Activated naive CD8-positive, alpha-beta T cell treated with anti-CD3 and anti-CD28 coated beads, Interleukin-2, amount 10 ng/mL, durations not matched to agents 7 days and 5 days (primary cell): Measurements from ENCODE around the gene TRIM47. TPM values are rescaled to one million over a fixed set of nuclear protein-coding genes. Genes with fewer than 3 reads are reported as not detected.
A peak's percentile ranks its signal among the peaks of the same experiment; 100 is the strongest.
"Not testable (repeated sequence)": the region's sequence is repeated elsewhere in the genome, so short reads cannot be mapped to it uniquely, and the experiment has no call there.

Experiments
- ATAC-seq: fragments of 150-1000 bp; cut with Tn5 transposase; one replicate; pipeline ENCODE4 v1.10.0; 2021; ENCODE audit warnings: low read depth, moderate library complexity
- POLR2A ChIA-PET: fragments of 350-600 bp; sonication (Branson Sonifier 250); formaldehyde crosslinking; loops from one replicate; lab custom pipeline; 2021; ENCODE audit warnings: antibody characterized with exemption; lab: Charles Lee
- DNase-seq: peaks from one replicate; pipeline ENCODE4 v3.0.0; 2021
- H3K27ac Mint-ChIP-seq: one replicate; pipeline ENCODE4 v1.8.0; 2022; ENCODE audit warnings: mild to moderate bottlenecking, mixed read lengths
- H3K27me3 Mint-ChIP-seq: one replicate; pipeline ENCODE4 v1.8.0; 2022; ENCODE audit warnings: mild to moderate bottlenecking, moderate library complexity, mixed read lengths
- H3K36me3 Mint-ChIP-seq: one replicate; pipeline ENCODE4 v1.8.0; 2021; ENCODE audit warnings: mild to moderate bottlenecking, mixed read lengths
- H3K4me1 Mint-ChIP-seq: one replicate; pipeline ENCODE4 v1.8.0; 2021; ENCODE audit warnings: mixed read lengths
- H3K4me3 Mint-ChIP-seq: one replicate; pipeline ENCODE4 v1.8.0; 2022; ENCODE audit warnings: mild to moderate bottlenecking, moderate library complexity, mixed read lengths
- H3K9me3 Mint-ChIP-seq: one replicate; pipeline ENCODE4 v1.8.0; 2021; ENCODE audit warnings: mixed read lengths
- total RNA-seq, 2 experiments: library from RNA; stranded (reverse); gene quantifications; one replicate each; pipeline ENCODE4 v1.2.3, GENCODE V29; 2021

TRIM47 gene
- total RNA-seq, 2 experiments from 2014 or later, result 23.2 to 27.9 TPM

DNA sequence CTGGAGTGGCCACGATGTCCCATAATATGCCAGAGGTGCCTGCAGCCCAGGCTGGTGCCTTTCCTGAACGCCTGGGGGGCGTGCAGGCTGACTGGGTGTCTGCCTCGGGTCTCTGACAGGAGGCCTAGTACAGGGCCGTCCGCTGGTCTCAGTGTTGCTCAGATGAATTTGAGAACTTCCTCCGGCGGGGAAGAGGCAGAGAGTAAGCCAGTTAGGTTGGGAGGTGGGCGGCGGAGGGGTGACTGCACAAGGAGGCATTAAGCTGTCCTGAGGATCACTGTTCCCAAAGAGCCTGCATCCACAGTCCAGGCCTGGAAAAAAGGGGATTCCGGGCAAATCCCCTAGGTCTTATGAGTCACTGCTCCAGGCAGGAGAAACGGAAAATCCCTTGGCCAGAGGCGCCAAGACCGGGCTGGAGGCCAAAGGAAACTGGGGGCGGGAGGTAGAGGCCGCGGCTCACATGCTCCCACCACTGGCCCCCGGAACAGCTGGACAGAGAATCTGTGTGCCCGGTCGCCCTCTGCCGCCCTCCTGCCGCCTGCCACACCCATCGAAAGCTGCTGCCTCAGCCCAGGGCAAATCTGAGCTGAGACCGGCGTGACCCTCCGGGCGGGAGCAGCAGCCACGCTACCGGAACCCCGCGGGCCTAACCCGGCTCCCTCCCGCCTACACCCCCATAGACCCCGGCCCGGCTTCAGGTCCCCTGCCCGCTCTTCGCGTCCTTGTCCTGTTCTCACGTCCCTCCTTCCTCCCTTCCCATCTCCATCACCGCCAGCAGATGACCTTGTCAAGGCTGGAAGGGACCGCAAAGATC is 1.2 kb downstream of the TRIM47 start:
- Mint-ChIP-seq H3K4me1 (peaks cover 30% of the 10 kb centered on the region), H3K36me3 (peaks cover 3% of the 10 kb centered on the region), H3K27me3 (peaks cover 12% of the 10 kb centered on the region), H3K4me3 (peak overlapping the region; percentile 91), H3K27ac (peak overlapping the region; percentile 93), H3K9me3 (no peaks in the 10 kb centered on the region)
- ATAC-seq (no peak), DNase-seq (no peak)
- POLR2A ChIA-PET, result interaction anchor here (0.6 to 5.5 kb wide), 15 partner anchors 10 to 210 kb away, joined by 3 to 68 read pairs (median 6); partner anchors contain the start of genes MRPL38, RECQL5, SAP30BP and TRIM65

DNA sequence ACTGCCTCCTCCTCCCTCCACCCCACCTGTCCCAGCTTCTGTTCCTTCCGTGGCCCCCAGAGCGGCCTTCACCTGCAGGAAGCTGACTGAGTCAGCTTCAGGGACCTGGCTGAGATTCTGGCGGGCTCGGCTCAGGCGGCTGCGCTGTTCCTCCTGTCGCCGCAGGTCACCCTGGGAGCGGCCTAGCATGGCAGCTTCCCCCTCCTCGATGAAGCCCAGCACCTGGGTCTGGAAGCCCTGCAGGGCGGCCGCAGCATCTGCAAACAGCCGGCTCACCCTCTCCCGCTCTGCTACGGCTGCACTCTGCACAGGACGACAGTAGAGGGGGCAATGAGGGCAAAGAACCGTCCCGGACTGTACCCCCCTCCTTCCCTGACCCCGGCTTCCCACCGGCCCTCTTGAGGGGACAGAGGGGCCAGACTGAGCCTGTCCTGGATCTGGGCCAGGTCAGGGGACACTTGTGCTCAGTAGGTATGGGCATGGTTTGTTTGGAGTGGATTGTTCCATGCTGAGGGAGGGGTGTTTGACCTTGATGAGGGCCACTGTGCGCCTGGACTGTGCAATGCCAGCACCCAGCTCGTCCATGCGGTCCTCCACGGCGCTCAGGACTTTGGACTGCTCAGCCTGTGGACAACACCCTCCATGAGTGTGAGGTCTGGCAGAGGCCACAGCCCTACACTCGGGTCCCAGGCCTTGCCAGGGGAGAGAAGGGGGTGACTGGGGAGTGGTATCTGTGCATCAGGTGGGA is 2.0 kb downstream of the TRIM47 start:
- Mint-ChIP-seq H3K9me3 (no peaks in the 10 kb centered on the region), H3K27me3 (peaks cover 8% of the 10 kb centered on the region), H3K4me3 (peak overlapping the region; percentile 91), H3K27ac (peak overlapping the region; percentile 93), H3K36me3 (peaks cover 3% of the 10 kb centered on the region), H3K4me1 (peaks cover 30% of the 10 kb centered on the region)
- POLR2A ChIA-PET, result interaction anchor here (0.5 to 5.5 kb wide), 22 partner anchors 12 to 508 kb away, joined by 3 to 68 read pairs (median 4); partner anchors contain the start of genes ACOX1, MRPL38, SPHK1 and TEN1
- ATAC-seq, result peak; percentile 76
- peak; percentile 80 for DNase-seq

DNA sequence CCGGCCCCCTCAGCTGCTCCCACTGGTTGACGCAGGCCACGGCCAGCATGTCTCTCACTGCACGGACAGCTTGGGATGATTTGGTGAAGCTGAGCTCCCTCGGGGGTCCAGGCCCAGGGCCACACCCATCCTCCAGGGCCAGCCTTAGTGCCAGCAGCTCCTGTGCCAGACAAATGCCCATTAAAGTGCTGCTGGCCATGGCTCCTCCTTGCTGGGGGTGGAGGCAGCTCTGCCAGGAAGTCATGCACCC is 2.5 kb downstream of the TRIM47 start:
- Mint-ChIP-seq H3K36me3 (peaks cover 3% of the 10 kb centered on the region), H3K4me1 (peaks cover 30% of the 10 kb centered on the region)
- POLR2A ChIA-PET, result interaction anchor here (0.5 to 5.5 kb wide), 21 partner anchors 11 to 509 kb away, joined by 3 to 68 read pairs (median 4); partner anchors contain the start of genes ACOX1, MRPL38, SPHK1 and TEN1

DNA sequence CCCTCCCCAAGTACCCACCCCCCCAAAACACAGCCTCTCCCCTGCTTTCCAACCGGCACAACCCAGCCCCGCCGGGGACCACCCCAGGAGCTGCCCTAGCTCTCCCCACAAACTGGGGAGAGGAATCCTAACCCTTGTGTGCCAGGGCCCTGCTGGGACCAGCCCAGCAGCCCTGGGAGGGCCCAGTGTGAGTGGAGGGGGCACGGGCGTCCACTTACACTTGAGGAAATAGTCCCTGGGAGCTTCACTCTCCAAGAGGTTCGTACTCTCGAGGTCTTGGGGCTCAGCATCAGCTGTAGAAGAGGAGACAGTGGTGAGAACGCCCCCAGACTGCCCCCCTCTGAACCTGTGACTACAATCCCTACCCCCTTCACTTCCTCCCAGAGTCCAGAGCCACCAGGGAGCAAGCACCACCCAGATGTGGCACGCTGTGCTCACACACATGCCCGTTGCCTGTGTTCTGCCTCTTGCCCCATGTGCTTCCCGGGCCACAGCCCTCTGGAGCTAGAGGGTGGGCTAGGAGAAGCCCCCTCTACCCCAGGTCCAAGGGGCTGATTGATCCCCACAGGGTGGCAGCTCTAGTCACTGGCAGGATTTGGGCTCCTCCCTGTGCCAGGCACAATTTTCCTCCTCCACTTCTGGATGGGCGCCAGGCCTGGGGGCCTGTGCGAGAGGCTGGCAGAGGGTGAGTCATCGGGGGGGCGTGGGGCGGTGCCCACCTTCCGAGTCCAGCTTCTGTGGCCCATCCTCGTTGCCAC is 3.0 kb downstream of the TRIM47 start:
- no peak for ATAC-seq
- no peaks in the 10 kb centered on the region for H3K9me3 Mint-ChIP-seq
- H3K4me3 Mint-ChIP-seq, result peak overlapping the region; percentile 91
- DNase-seq, result peak; percentile 42
- peaks cover 30% of the 10 kb centered on the region for H3K4me1 Mint-ChIP-seq
- H3K27ac Mint-ChIP-seq, result peak overlapping the region; percentile 93
- peaks cover 7% of the 10 kb centered on the region for H3K27me3 Mint-ChIP-seq
- H3K36me3 Mint-ChIP-seq, result peaks cover 3% of the 10 kb centered on the region
- POLR2A ChIA-PET, result interaction anchor here (0.5 to 5.5 kb wide), 20 partner anchors 11 to 509 kb away, joined by 3 to 68 read pairs (median 4); partner anchors contain the start of genes ACOX1, MRPL38, SPHK1 and TEN1

More for the DNA sequence above, 2.5 kb downstream of the TRIM47 start:
- ATAC-seq (no peak), DNase-seq (no peak)
- H3K4me3 Mint-ChIP-seq, result peak overlapping the region; percentile 91
- peak overlapping the region; percentile 93 for H3K27ac Mint-ChIP-seq
- no peaks in the 10 kb centered on the region for H3K9me3 Mint-ChIP-seq
- H3K27me3 Mint-ChIP-seq, result peaks cover 7% of the 10 kb centered on the region

DNA sequence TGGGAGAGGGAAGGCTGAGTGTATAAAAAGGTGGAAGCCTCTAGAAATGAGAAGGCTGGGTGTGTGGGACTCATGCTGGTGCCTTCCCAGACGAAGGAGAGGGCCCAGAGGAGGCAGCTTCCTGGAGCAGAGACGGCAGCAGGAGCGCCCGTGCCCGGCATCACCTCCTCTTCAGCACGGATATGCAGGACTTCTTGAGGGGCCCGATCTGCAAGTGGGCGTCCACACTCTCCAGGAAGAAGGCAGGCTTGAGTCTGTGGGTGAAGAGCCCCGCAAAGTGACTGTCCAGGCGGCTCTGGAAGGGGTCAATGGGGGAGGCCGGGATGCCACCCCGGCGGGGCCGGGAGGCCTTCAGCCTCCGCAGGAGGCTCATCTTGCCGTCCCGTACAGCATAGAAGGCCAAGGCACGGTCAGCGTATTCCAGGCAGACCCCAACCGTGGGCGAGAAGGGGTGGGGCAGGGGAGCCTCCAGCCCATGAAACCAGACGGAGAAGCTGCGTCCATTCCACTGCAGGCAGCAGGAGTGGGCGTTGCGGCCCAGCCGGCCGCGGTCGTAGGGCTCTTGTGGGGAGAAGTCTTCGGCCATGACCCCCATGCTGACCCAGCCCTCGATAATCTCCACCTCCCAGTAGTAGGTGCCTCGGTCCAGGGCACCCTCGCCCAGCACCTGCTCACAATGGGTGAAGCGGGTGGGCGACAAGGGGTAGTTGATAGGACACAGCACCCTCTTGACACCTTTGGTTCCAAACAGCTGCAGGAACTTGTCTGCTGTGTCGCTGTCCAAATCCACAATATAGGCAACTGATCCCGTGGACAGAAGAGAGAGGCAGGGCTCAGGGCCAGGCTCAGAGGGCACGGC is 3.8 kb downstream of the TRIM47 start:
- ATAC-seq, result no peak
- H3K27ac Mint-ChIP-seq, result peak overlapping the region; percentile 45
- H3K9me3 Mint-ChIP-seq, result no peaks in the 10 kb centered on the region
- H3K27me3 Mint-ChIP-seq, result peaks cover 7% of the 10 kb centered on the region
- POLR2A ChIA-PET, result interaction anchor here (1.3 to 5.5 kb wide), 10 partner anchors 10 to 97 kb away, joined by 3 to 68 read pairs (median 26); partner anchors contain the start of genes TRIM65, UNC13D and WBP2
- peaks cover 3% of the 10 kb centered on the region for H3K36me3 Mint-ChIP-seq
- no peak overlapping the region for H3K4me3 Mint-ChIP-seq
- peaks cover 30% of the 10 kb centered on the region for H3K4me1 Mint-ChIP-seq
- DNase-seq, result peak; percentile 33

DNA sequence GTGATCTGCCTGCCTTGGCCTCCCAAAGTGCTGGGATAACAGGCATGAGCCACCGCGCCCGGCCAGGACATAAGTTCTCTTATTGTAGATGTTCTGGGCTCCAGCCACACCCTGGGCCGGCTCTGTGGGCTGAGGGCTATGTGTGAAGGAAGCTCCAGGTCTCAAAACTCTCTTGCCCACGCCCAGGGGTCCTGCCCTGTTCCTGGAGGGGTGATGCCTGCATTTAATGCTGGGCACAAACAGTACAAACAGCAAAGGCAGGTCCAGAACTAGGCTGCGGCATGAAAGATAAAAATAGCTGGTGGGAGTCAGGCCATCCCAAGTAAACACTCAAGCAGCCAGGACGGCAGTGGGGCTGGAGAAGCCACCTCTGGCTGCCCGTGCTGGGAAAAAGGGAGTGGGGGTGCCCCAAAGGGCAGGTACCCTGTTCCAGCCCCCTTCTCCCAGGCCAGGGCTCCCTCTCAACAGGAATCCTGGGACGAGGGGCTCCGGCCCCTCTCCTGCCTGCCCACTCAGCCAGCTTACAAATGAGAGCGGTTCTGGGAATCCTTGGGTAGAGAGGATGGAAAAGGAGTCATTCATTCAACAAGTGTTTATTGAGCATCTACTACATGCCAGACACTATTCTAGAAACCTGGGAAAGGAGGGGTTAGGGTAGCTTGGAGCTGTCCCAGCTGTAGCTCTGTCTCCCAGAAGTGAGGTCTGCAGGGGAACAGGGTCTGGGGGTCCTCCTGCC is 4.6 kb downstream of the TRIM47 start:
- Mint-ChIP-seq H3K27me3 (peaks cover under 1% of the 10 kb centered on the region), H3K4me1 (peaks cover 28% of the 10 kb centered on the region), H3K27ac (peak overlapping the region; percentile 89), H3K9me3 (no peaks in the 10 kb centered on the region), H3K4me3 (no peak overlapping the region), H3K36me3 (peaks cover 3% of the 10 kb centered on the region)
- no peak for ATAC-seq
- POLR2A ChIA-PET, result interaction anchor here (1.1 to 2.7 kb wide), 9 partner anchors 9 to 94 kb away, joined by 3 to 16 read pairs (median 8); partner anchors contain the start of genes UNC13D and WBP2
- no peak for DNase-seq

DNA sequence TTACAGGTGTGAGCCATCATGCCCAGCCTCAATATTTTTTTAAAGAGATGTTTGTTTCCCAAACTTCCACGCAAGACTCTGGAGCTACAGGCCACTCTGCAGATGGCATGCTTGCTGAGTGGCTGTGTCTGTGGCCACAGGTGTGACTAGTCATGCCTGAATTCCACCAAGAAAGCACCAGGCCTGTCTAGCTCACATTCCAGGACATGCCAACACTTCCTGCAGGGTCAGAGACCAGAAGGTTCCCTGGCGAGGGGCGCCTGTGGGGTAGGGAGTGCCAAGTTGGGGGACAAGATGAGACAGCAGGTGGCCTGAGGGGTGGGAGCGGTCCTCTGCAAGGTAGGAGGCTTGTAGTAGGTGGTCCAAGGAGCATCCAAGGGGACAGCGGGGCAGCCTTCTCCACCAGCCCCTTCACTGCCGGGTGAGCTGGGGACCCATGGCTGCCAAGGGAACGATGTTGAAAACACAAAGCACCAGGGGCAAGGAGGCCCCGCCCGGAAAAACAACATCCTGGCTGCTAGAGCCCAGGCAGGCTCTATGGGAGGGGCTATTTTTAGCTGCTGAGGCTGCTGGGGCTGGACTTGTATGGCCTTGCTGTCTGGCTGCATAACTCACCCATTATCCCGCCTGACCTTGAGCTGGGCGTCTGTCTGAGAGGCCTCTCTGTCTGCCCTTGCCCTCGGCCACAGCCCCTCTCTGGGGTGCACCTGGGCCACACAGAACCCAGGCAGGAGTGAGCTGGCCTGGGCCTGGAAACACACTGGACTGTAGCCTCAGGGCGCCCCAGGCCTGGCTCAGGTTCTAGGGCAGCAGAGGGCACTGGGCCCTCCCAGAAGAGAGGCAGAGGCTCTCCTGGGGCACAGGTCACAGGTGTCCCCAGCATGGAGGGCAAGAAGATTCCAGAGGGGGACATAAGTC is 5.7 kb downstream of the TRIM47 start:
- POLR2A ChIA-PET, result interaction anchor here (0.9 to 2.7 kb wide), 14 partner anchors 8 to 108 kb away, joined by 3 to 16 read pairs (median 5); partner anchors contain the start of genes GALK1, TRIM65, UNC13D and WBP2
- Mint-ChIP-seq H3K27ac (peak overlapping the region; percentile 89), H3K9me3 (no peaks in the 10 kb centered on the region), H3K4me1 (peaks cover 25% of the 10 kb centered on the region), H3K36me3 (peaks cover 2% of the 10 kb centered on the region), H3K4me3 (peak overlapping the region; percentile 49), H3K27me3 (no peaks in the 10 kb centered on the region)
- peak; percentile 51 for ATAC-seq
- peak; percentile 66 for DNase-seq

DNA sequence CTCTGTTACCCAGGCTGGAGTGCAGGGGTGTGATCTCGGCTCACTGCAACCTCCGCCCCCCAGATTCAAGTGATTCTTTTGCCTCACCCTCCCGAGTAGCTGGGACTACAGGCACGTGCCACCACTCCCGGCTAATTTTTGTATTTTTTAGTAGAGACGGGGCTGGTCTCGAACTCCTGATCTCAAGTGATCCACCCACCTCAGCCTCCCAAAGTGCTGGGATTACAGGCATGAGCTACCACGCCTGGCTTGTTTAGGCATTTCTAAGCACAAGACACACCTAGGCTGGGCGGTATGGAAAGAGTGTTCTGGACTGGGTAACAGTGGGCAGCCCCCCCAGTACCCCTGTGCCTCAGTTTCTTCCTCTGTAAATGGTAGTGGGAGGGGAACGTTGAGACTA is 8.2 kb downstream of the TRIM47 start:
- H3K27ac Mint-ChIP-seq, H3K9me3 Mint-ChIP-seq, H3K36me3 Mint-ChIP-seq, H3K4me3 Mint-ChIP-seq, ATAC-seq, DNase-seq, H3K27me3 Mint-ChIP-seq: not testable (repeated sequence)
- peaks cover 17% of the 10 kb centered on the region for H3K4me1 Mint-ChIP-seq
- POLR2A ChIA-PET, result interaction anchor here (1.7 kb wide), 1 partner anchor 15 kb away, joined by 7 read pairs; the partner anchor contains the start of gene WBP2

DNA sequence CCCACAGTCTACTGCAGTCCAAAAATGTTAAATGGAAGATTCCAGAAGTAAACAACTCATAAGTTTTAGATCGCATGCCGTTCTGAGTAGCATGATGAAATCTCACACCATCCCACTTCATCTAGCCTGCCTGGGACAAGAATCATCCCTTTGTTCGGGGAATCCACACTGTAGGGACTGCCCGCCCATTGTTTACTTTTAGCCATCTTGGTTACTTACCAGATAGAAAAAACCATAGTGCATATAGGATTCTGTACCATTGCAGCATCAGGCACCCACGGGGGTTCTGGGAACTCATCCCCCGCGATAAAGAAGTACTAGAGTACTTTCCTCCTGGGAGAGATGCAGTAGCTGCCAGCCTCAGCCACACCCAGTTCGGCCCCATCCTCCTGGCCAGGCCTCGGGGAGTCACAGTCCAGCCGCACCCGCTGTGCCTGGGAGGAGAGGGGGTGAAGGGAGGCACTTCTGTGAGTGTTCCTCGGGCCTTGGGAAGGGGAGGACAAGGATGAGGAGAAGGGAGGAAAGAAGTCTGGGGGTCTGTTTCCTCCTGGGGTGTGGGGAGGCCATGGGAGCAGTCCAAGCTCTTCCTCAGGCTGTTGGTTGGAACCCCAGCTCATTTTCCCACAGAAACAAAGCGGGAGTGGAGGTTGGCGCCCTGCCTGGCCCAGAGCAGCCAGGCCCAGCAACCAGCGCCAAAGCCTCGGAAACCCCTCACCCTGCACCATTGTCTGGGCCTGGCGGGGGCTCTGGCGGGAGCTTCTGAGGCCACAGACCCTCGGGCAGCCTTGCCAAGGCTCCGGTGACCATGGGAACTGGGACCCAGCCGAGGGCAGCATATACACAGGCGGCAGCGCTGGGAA is 8.9 kb downstream of the TRIM47 start:
- Mint-ChIP-seq H3K9me3 (no peaks in the 10 kb centered on the region), H3K27me3 (no peaks in the 10 kb centered on the region), H3K27ac (no peak overlapping the region), H3K4me1 (peaks cover 19% of the 10 kb centered on the region), H3K36me3 (peaks cover 2% of the 10 kb centered on the region), H3K4me3 (no peak overlapping the region)
- POLR2A ChIA-PET, result interaction anchor here (1.7 kb wide), 1 partner anchor 14 kb away, joined by 7 read pairs; the partner anchor contains the start of gene WBP2
- DNase-seq (no peak), ATAC-seq (no peak)

DNA sequence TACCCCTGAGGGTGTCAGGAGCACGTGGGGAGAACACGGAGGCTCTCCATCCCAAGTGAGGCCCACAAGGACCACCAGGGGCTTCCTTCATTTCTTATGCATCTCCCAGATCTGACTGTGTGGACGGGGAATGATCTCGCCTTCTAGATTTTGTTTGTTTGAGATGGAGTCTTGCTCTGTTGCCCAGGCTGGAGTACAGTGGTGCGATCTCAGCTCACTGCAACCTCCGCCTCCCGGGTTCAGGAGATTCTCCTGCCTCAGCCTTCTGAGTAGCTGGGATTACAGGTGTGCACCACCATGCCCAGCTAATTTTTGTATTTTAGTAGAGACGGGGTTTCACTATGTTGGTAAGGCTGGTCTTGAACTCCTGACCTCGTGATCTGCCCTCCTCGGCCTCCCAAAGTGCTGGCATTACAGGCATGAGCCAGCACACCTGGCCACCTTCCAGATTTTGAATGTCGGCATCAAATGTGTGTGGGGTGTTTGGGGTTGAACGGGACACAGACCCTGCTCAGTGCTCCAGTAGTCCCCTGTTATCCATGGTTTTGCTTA is 9.6 kb downstream of the TRIM47 start:
- DNase-seq, H3K36me3 Mint-ChIP-seq, H3K4me3 Mint-ChIP-seq, H3K9me3 Mint-ChIP-seq, H3K27me3 Mint-ChIP-seq, ATAC-seq, H3K27ac Mint-ChIP-seq: not testable (repeated sequence)
- peaks cover 25% of the 10 kb centered on the region for H3K4me1 Mint-ChIP-seq
- POLR2A ChIA-PET, result interaction anchor here (1.7 kb wide), 1 partner anchor 13 kb away, joined by 7 read pairs; the partner anchor contains the start of gene WBP2
